GM12878 (cell line): Measurements from ENCODE around the gene RAI14. TPM values are rescaled to one million over a fixed set of nuclear protein-coding genes. Genes with fewer than 3 reads are reported as not detected.

Experiments used
- ATAC-seq: fragments of 200-7000 bp; cut with Tn5 transposase; 3 replicates; pipeline ENCODE4 v1.9.1; 2020; ENCODE audit warnings: mild to moderate bottlenecking, moderate library complexity
- BruUV-seq: library from RNA; stranded (reverse); fragments of 400-500 nt; replicated peaks from 2 replicates; lab custom pipeline; 2021; lab: Mats Ljungman, UMichigan
- CTCF ChIA-PET: fragments of 300-600 bp; sonication (Branson Sonifier 250); formaldehyde crosslinking; extraction: SDS; loops from one replicate; lab custom pipeline; 2021; ENCODE audit warnings: inconsistent platforms; lab: Yijun Ruan, JAX
- POLR2A ChIA-PET: fragments of 350-600 bp; formaldehyde crosslinking; extraction: SDS; loops from one replicate; lab custom pipeline; 2021; ENCODE audit warnings: inconsistent platforms; lab: Charles Lee
- RAD21 ChIA-PET: fragments of 300-600 bp; sonication (Branson Sonifier 250); formaldehyde crosslinking; loops from one replicate; lab custom pipeline; 2023; ENCODE audit warnings: antibody characterized with exemption; ENCODE audit not compliant: unreplicated experiment; lab: Charles Lee
- SMC1A ChIA-PET: fragments of 300-600 bp; sonication (Branson Sonifier 250); formaldehyde crosslinking; loops from one replicate; lab custom pipeline; 2023; ENCODE audit not compliant: unreplicated experiment, uncharacterized antibody; lab: Charles Lee
- DNase-seq: peaks from one replicate; pipeline ENCODE4 v3.0.0-alpha.2; 2011; ENCODE audit warnings: low read depth, low spot score
- FAIRE-seq: peaks from 3 replicates; lab custom pipeline; 2011; peaks lifted over from hg19 to GRCh38; lab: Jason Lieb, UNC
- H2AFZ ChIP-seq: 2 replicates; pipeline ENCODE4 v1.6.0; 2011; ENCODE audit warnings: low read depth, low read length, control low read depth; ENCODE audit not compliant: control insufficient read depth
- H3K27ac ChIP-seq: 2 replicates; pipeline ENCODE4 v1.5.1; 2011; ENCODE audit warnings: control low read depth; ENCODE audit not compliant: control insufficient read depth, insufficient read depth
- H3K27me3 ChIP-seq, 2 experiments: replicated peaks in 1 of 2; 2 replicates each; pipeline versions ENCODE4 v1.6.0 to v1.6.1; 2011; ENCODE audit warnings: low read length in 1 of 2; ENCODE audit not compliant: control insufficient read depth in 2 of 2, insufficient read depth in 2 of 2
- H3K36me3 ChIP-seq, 2 experiments: 2 replicates each; pipeline ENCODE4 v1.5.1; 2011; ENCODE audit warnings: low read length in 1 of 2; ENCODE audit not compliant: control insufficient read depth in 2 of 2, insufficient read depth in 2 of 2
- H3K4me1 ChIP-seq: 2 replicates; pipeline ENCODE4 v1.6.1; 2011; ENCODE audit warnings: mild to moderate bottlenecking, low read length, moderate library complexity, mixed read lengths; ENCODE audit not compliant: control insufficient read depth, insufficient read depth
- H3K4me2 ChIP-seq: 2 replicates; pipeline ENCODE4 v1.6.0; 2011; ENCODE audit warnings: control low read depth; ENCODE audit not compliant: control insufficient read depth, insufficient read depth
- H3K4me3 ChIP-seq: fragments of 200-600 bp; sonication (generic); 2 replicates; pipeline ENCODE4 v1.5.1; 2016
- H3K79me2 ChIP-seq: 2 replicates; pipeline ENCODE4 v1.6.0; 2011; ENCODE audit warnings: low read length; ENCODE audit not compliant: control insufficient read depth, insufficient read depth
- H3K9ac ChIP-seq: 2 replicates; pipeline ENCODE4 v1.8.0; 2011; ENCODE audit warnings: low read length, control low read depth, mixed read lengths; ENCODE audit not compliant: control insufficient read depth, insufficient read depth
- H3K9me3 ChIP-seq: replicated peaks from 3 replicates; pipeline ENCODE4 v1.5.1; 2011; ENCODE audit warnings: mild to moderate bottlenecking, low read length; ENCODE audit not compliant: control insufficient read depth, insufficient read depth
- H4K20me1 ChIP-seq: 2 replicates; pipeline ENCODE4 v1.6.0; 2011; ENCODE audit not compliant: control insufficient read depth, insufficient read depth
- ATF7 ChIP-seq: fragments of 450-650 bp; IDR thresholded peaks from 2 replicates; pipeline ENCODE4 v1.6.1; 2016; ENCODE audit warnings: low read depth, mild to moderate bottlenecking
- CHD2 ChIP-seq: IDR thresholded peaks from 2 replicates; pipeline ENCODE4 v1.6.1; 2011; ENCODE audit warnings: low read depth, low read length, improper control_type of control experiment, borderline replicate concordance
- EP300 ChIP-seq, 2 experiments: fragments of 150-350 bp in 1 of 2; IDR thresholded peaks; 2 replicates each; pipeline ENCODE4 v1.6.1; 2011 to 2012; ENCODE audit warnings: low read depth in 2 of 2, low read length in 2 of 2, borderline replicate concordance in 1 of 2, improper control_type of control experiment in 1 of 2, inconsistent platforms in 1 of 2; ENCODE audit not compliant: control insufficient read depth in 1 of 2
- FOXM1 ChIP-seq: IDR thresholded peaks from 2 replicates; pipeline ENCODE4 v1.6.1; 2012; ENCODE audit warnings: low read depth, mild to moderate bottlenecking, inconsistent platforms, low read length, moderate library complexity
- STAT1 ChIP-seq: fragments of 450-650 bp; conservative IDR thresholded peaks from 2 replicates; pipeline ENCODE4 v1.6.1; 2014; ENCODE audit warnings: antibody characterized with exemption, mild to moderate bottlenecking
- ZNF622 ChIP-seq: fragments of 450-650 bp; IDR thresholded peaks from 2 replicates; pipeline ENCODE4 v1.6.1; 2017; ENCODE audit warnings: mild to moderate bottlenecking, inconsistent platforms
- WGBS: methylation state at CpG from one replicate; pipeline ENCODE4 v1.1.6; 2016; ENCODE audit warnings: low lambda C conversion rate; ENCODE audit not compliant: insufficient replicate concordance, insufficient coverage; ENCODE audit errors: missing lambda C conversion rate; 5-methylcytosine and 5-hydroxymethylcytosine counted together
- in situ Hi-C: fragments of 300-500 bp; cut with MboI; formaldehyde crosslinking; loops from 9 replicates; pipeline ENCODE4 v1.14.3; 2018; ENCODE audit warnings: mixed read lengths
- intact Hi-C: fragments of 100-400 bp; cut with micrococcal nuclease; formaldehyde crosslinking; loops from one replicate; pipeline ENCODE4 v1.14.2; 2022; ENCODE audit not compliant: unreplicated experiment
- polyA plus RNA-seq, 11 experiments: library from polyadenylated mRNA; depleted of rRNA in 4 of 11; unstranded in 6 of 11; stranded (reverse) in 5 of 11; fragments of >200 nt; fragmentation: Nextera tagmentation in 4 of 11; fragmentation: Illumina TruSeq in 1 of 11; extraction: Ambion mirVana in 4 of 11; extraction: Trizol in 1 of 11; gene quantifications; 1 replicate in 1 of 11; 2 replicates in 10 of 11; pipeline versions ENCODE4 v1.2.1 to v1.2.3, GENCODE V29; 2011 to 2016; ENCODE audit warnings: inconsistent platforms in 2 of 11, missing spikeins in 2 of 11, low read depth in 1 of 11
- total RNA-seq, 4 experiments: library from RNA; depleted of rRNA in 3 of 4; stranded (reverse); fragments of >200 nt in 3 of 4; fragmentation: Illumina TruSeq in 1 of 4; extraction: Trizol in 1 of 4; gene quantifications; 2 replicates each; pipeline versions ENCODE4 v1.2.1 to v1.2.3, GENCODE V29; 2013 to 2021

Gene RAI14
- total and polyA plus RNA-seq, 10 of the 15 experiments (the other 5 are each of a cell fraction or from before 2014, with no cell fraction given): 0.18 to 4.6 (median 1.9) TPM

- Histone ChIP-seq H3K4me2 (no peak overlapping the region), H3K27ac (no peak overlapping the region), H3K36me3 (no peaks in the 10 kb centered on the region), H3K9ac (no peak overlapping the region), H3K27me3 (peaks cover 0 to 3% of the 10 kb centered on the region in 2 experiments; a peak in 3 of 4 replicates), H2AFZ (no peak overlapping the region), H3K4me1 (no peaks in the 10 kb centered on the region), H3K9me3 (no peaks in the 10 kb centered on the region), H3K4me3 (no peak overlapping the region), H4K20me1 (no peaks in the 10 kb centered on the region), H3K79me2 (no peaks in the 10 kb centered on the region)
- FAIRE-seq: no peak
- TF ChIP-seq ATF7 (no peak), STAT1 (no peak), CHD2 (no peak), FOXM1 (no peak), EP300 (IDR thresholded peaks at IDR 0.05; ENCODE audit: borderline replicate concordance in 1 of 2, control insufficient read depth in 1 of 2, low read depth in 2 of 2, low read length in 2 of 2) (no peak), ZNF622 (no peak)
- ChIA-PET RAD21 (no interaction called here), CTCF (no interaction called here), POLR2A (no interaction called here), SMC1A (interaction anchor here (1.1 to 1.4 kb wide), 2 partner anchors 69 to 72 kb away, joined by 3 read pairs; no protein-coding TSS in a partner anchor)
- WGBS: 17% methylated on average over 6 of the region's 6 CpGs
- intact Hi-C loops: no loop called here
- in situ Hi-C loops: no loop called here
- ATAC-seq: no peak
- no peak for DNase-seq
- no TSS peak for BruUV-seq
These were observed 170.2 kb downstream of the RAI14 start for GRCh38 chr5:34826347-34826746.
